Activated CD4-positive, CD25-positive, alpha-beta regulatory T cell treated with anti-CD3 and anti-CD28 coated beads, Interleukin-2, amount 50 U/mL, for 24 hours (primary cell): Measurements from ENCODE around the gene LMTK2.
A peak's percentile ranks its signal among the peaks of the same experiment; 100 is the strongest.

Source experiments
- ATAC-seq, 2 donors: fragments of 150-1000 bp; cut with Tn5 transposase; one replicate each; pipeline ENCODE4 v1.10.0; 2021; ENCODE audit warnings: mild to moderate bottlenecking in 1 of 2, moderate library complexity in 1 of 2

The LMTK2 gene

GRCh38 chr7:98240961-98241673 lies 134.5 kb downstream of the LMTK2 start:
- ATAC-seq: peak in 1 of 2 donors; percentile 20

- ATAC-seq: no peak
Observed at GRCh38 chr7:98241674-98242241, 135.1 kb downstream of the LMTK2 start.

- ATAC-seq: no peak
Observed at GRCh38 chr7:98242342-98242741, 135.7 kb downstream of the LMTK2 start.

GRCh38 chr7:98242934-98243333 lies 136.3 kb downstream of the LMTK2 start:
- no peak for ATAC-seq

GRCh38 chr7:98244871-98245270 lies 138.2 kb downstream of the LMTK2 start:
- ATAC-seq: no peak

- ATAC-seq: no peak
Observed at GRCh38 chr7:98248156-98248555, 141.5 kb downstream of the LMTK2 start.

- ATAC-seq: no peak
Observed at GRCh38 chr7:98249106-98249505, 142.4 kb downstream of the LMTK2 start.

GRCh38 chr7:98250789-98251188 lies 144.1 kb downstream of the LMTK2 start:
- ATAC-seq: no peak

- peak in 1 of 2 donors; percentile 1 for ATAC-seq
Observed at GRCh38 chr7:98251231-98251600, 144.6 kb downstream of the LMTK2 start.

- peak; percentile 98 for ATAC-seq
Observed at GRCh38 chr7:98251601-98252424, 145.2 kb downstream of the LMTK2 start, which contains the start of gene TECPR1. TECPR1 (minus strand) TSS chr7:98252232; CDS start chr7:98246146, 6,086 bp downstream.

- ATAC-seq: peak; percentile 34 to 38
Observed at GRCh38 chr7:98252425-98253054, 145.9 kb downstream of the LMTK2 start.

- no peak for ATAC-seq
Observed at GRCh38 chr7:98254516-98254915, 147.9 kb downstream of the LMTK2 start.

- peak in 1 of 2 donors; percentile 4 for ATAC-seq
Observed at GRCh38 chr7:98254951-98255610, 148.4 kb downstream of the LMTK2 start.

- ATAC-seq: no peak
Observed at GRCh38 chr7:98256431-98256830, 149.8 kb downstream of the LMTK2 start.

GRCh38 chr7:98257701-98258100 lies 151.0 kb downstream of the LMTK2 start:
- ATAC-seq: no peak
